ENCODE measurements around the gene TLL2.

TLL2 gene

GRCh38 chr10:96496281-96496925 lies 17.3 kb downstream of the TLL2 start:
- in situ Hi-C loops (cut with HindIII; ENCODE audit: low pct_ligation_motif_present, low sequenced_read_pairs): no loop called here

DNA sequence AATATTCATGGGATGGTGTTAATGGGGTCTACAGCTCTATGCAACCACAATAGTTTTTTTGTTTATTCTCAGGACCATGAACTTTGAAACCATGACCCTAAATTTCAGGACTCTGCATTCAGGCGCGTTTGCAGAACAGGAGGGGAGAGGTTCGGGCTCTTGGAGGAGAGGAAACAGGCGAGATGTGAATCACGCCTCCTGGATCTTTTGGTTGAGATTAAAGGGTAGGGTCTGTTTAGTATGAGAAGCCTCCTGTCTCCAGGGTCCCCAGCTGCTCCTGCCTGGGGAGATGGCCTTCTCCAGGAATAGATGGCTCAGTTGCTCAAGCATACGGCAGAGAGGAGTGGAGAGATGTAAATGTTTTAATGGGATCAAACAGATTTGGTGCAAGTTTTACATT lies 18.2 kb downstream of the TLL2 start:
- DNase-seq: no peak
- no peak overlapping the region for H3K27ac ChIP-seq
- no peaks in the 10 kb centered on the region for H3K27me3 ChIP-seq (replicated peaks)
- TF ChIP-seq, protein P1, sequence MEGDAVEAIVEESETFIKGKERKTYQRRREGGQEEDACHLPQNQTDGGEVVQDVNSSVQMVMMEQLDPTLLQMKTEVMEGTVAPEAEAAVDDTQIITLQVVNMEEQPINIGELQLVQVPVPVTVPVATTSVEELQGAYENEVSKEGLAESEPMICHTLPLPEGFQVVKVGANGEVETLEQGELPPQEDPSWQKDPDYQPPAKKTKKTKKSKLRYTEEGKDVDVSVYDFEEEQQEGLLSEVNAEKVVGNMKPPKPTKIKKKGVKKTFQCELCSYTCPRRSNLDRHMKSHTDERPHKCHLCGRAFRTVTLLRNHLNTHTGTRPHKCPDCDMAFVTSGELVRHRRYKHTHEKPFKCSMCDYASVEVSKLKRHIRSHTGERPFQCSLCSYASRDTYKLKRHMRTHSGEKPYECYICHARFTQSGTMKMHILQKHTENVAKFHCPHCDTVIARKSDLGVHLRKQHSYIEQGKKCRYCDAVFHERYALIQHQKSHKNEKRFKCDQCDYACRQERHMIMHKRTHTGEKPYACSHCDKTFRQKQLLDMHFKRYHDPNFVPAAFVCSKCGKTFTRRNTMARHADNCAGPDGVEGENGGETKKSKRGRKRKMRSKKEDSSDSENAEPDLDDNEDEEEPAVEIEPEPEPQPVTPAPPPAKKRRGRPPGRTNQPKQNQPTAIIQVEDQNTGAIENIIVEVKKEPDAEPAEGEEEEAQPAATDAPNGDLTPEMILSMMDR (IDR thresholded peaks at IDR 0.05; ENCODE audit: low read depth, low read length, missing control alignments): no peak
- H3K36me3 ChIP-seq (replicated peaks): no peaks in the 10 kb centered on the region
- in situ Hi-C loops (cut with HindIII; ENCODE audit: low pct_ligation_motif_present, low sequenced_read_pairs): no loop called here
- no peak overlapping the region for H3K4me3 ChIP-seq (ENCODE audit: low read depth, low read length)

More at GRCh38 chr10:96496281-96496925, 17.3 kb downstream of the TLL2 start:
- H3K27ac ChIP-seq: no peak overlapping the region
- H3K4me3 ChIP-seq (ENCODE audit: low read depth, low read length): no peak overlapping the region
- TF ChIP-seq, protein P1 (IDR thresholded peaks at IDR 0.05; ENCODE audit: low read depth, low read length, missing control alignments): no peak
- no peaks in the 10 kb centered on the region for H3K27me3 ChIP-seq (replicated peaks)
- H3K36me3 ChIP-seq (replicated peaks): no peaks in the 10 kb centered on the region
- no peak for DNase-seq

DNA sequence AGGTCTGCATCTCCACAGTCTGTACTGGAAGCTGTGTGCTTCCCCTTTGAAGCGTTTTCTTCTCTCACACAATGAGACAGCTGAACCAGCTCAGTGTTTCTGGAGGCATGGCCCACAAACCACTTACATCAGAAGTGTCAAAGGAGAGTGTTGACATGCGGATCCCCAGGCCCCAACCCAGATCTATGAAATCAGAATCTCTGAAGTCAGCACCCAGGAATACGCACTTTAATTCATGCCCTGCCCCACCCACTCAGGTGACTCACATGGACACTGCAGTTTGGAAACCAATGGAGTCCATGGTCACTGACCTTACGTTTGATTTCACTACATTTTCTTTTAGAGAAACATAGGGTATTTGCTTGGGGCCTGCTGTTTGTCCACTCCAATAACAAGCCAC lies 19.0 kb downstream of the TLL2 start:
- Histone ChIP-seq H3K4me3 (ENCODE audit: low read depth, low read length) (no peak overlapping the region), H3K27ac (no peak overlapping the region), H3K27me3 (replicated peaks) (no peaks in the 10 kb centered on the region), H3K36me3 (replicated peaks) (no peaks in the 10 kb centered on the region)
- in situ Hi-C loops (cut with HindIII; ENCODE audit: low pct_ligation_motif_present, low sequenced_read_pairs): no loop called here
- TF ChIP-seq, protein P1 (IDR thresholded peaks at IDR 0.05; ENCODE audit: low read depth, low read length, missing control alignments): no peak
- DNase-seq: no peak

DNA sequence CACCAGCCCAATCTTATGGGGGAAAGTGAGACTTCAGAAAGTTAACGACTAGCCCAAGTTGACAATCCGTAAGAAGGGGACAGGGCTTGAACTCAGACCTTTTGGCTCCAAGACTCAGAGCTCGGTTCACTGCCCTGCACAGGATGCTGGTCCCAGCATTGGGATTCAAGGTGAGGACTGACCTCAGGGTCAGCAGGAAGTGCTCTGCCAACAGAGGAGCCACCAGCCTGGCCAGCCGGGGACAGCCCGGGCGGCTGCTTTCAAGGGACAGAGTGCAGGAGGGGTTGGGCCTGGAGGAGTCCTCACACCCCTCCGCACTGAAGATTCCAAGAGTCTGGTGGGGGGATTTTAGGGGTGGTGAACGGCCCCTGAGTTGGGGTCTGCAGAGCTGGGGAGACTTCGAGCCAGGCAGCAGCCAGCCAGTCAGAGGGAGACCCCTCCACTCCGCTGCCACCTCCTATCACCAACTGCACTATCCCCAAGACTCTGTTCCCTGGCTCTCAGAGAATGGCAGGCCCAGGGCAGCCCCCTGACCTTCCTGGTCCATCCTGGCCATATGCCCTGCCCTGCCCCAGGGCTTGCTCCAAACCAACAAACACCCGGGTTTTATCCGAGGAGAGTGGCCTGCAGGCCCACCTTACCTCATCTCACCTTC lies 19.7 kb downstream of the TLL2 start:
- H3K27me3 ChIP-seq (replicated peaks): no peaks in the 10 kb centered on the region
- in situ Hi-C loops (cut with HindIII; ENCODE audit: low pct_ligation_motif_present, low sequenced_read_pairs): no loop called here

DNA sequence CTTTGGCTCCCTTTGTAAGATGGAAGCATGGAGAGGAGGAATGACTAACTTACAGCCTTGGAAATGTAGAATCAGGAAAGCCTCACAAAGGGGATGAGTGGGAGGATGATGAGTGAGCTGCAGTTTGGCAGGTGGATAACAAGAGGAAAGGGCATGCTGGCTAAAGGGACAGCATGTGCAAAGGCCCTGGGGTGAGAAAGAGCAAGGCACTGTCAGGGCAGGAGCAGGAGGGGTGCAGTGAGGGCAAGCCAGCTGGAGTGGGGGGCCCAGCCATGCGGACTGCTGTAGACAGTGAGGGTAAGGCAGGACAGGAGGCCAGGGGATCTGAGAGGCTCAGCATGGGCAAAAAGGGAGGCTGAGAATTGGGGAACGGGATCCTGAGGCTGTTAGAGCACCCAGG lies 20.5 kb downstream of the TLL2 start:
- TF ChIP-seq, protein P1 (IDR thresholded peaks at IDR 0.05; ENCODE audit: low read depth, low read length, missing control alignments): no peak
- no peaks in the 10 kb centered on the region for H3K27me3 ChIP-seq (replicated peaks)
- no peak overlapping the region for H3K27ac ChIP-seq
- DNase-seq: no peak
- no peak overlapping the region for H3K4me3 ChIP-seq (ENCODE audit: low read depth, low read length)
- in situ Hi-C loops (cut with HindIII; ENCODE audit: low pct_ligation_motif_present, low sequenced_read_pairs): no loop called here
- no peaks in the 10 kb centered on the region for H3K36me3 ChIP-seq (replicated peaks)

More for the DNA sequence above, 19.7 kb downstream of the TLL2 start:
- Histone ChIP-seq H3K4me3 (ENCODE audit: low read depth, low read length) (no peak overlapping the region), H3K27ac (no peak overlapping the region), H3K36me3 (replicated peaks) (no peaks in the 10 kb centered on the region)
- TF ChIP-seq, protein P1 (IDR thresholded peaks at IDR 0.05; ENCODE audit: low read depth, low read length, missing control alignments): no peak
- DNase-seq: no peak
